MCF 10A (cell line): ENCODE data around the gene POMGNT2. TPM values are rescaled to one million over a fixed set of nuclear protein-coding genes. Genes with fewer than 3 reads are reported as not detected.
A peak's percentile ranks its signal among the peaks of the same experiment; 100 is the strongest.

Experiments used
- BruUV-seq: library from RNA; stranded (reverse); fragments of 400-500 nt; replicated peaks from 2 replicates; lab custom pipeline; 2021; lab: Mats Ljungman, UMichigan
- CTCF ChIA-PET: fragments of 300-600 bp; sonication (Branson Sonifier 250); formaldehyde crosslinking; extraction: SDS; loops from one replicate; lab custom pipeline; 2021; ENCODE audit warnings: antibody characterized with exemption, inconsistent platforms; lab: Yijun Ruan, JAX
- POLR2A ChIA-PET: fragments of 300-600, 350-650 bp; sonication (Branson Sonifier 250); formaldehyde crosslinking; extraction: SDS; loops from one replicate; lab custom pipeline; 2020; ENCODE audit warnings: antibody characterized with exemption, inconsistent platforms; lab: Yijun Ruan, JAX
- DNase-seq: peaks from one replicate; pipeline ENCODE4 v3.0.0-alpha.2; 2018; ENCODE audit not compliant: unreplicated experiment
- H3K27ac Mint-ChIP-seq: one replicate; pipeline ENCODE4 v1.8.0; 2022; ENCODE audit warnings: mild to moderate bottlenecking, low read depth, mixed read lengths; ENCODE audit not compliant: unreplicated experiment
- H3K27me3 Mint-ChIP-seq: one replicate; pipeline ENCODE4 v1.8.0; 2022; ENCODE audit warnings: mixed read lengths; ENCODE audit not compliant: insufficient read depth, unreplicated experiment
- H3K36me3 Mint-ChIP-seq: one replicate; pipeline ENCODE4 v1.8.0; 2022; ENCODE audit warnings: mild to moderate bottlenecking, moderate library complexity, mixed read lengths; ENCODE audit not compliant: insufficient read depth, unreplicated experiment
- H3K4me1 Mint-ChIP-seq: one replicate; pipeline ENCODE4 v1.8.0; 2022; ENCODE audit warnings: mixed read lengths; ENCODE audit not compliant: insufficient read depth, unreplicated experiment
- H3K4me3 Mint-ChIP-seq: one replicate; pipeline ENCODE4 v1.8.0; 2022; ENCODE audit warnings: mild to moderate bottlenecking, moderate library complexity, mixed read lengths; ENCODE audit not compliant: unreplicated experiment
- H3K9me3 Mint-ChIP-seq: one replicate; pipeline ENCODE4 v1.8.0; 2022; ENCODE audit warnings: mixed read lengths; ENCODE audit not compliant: unreplicated experiment
- CTCF ChIP-seq: fragments of 200-600 bp; IDR thresholded peaks from one replicate; pipeline ENCODE4 v1.8.0; 2022; ENCODE audit warnings: antibody characterized with exemption, mild to moderate bottlenecking; ENCODE audit not compliant: unreplicated experiment
- intact Hi-C: fragments of 100-400 bp; cut with micrococcal nuclease; formaldehyde crosslinking; loops from 2 replicates; pipeline ENCODE4 v1.14.1; 2022
- total RNA-seq: library from RNA; stranded (reverse); gene quantifications from 2 replicates; pipeline ENCODE4 v1.2.3, GENCODE V29; 2022

Gene POMGNT2
- total RNA-seq, 1 experiment from 2014 or later = 6.2 TPM

- H3K9me3 Mint-ChIP-seq = no peaks in the 10 kb centered on the region
- no peak for DNase-seq
- no peak overlapping the region for H3K4me3 Mint-ChIP-seq
- H3K27me3 Mint-ChIP-seq = no peaks in the 10 kb centered on the region
- CTCF ChIA-PET = interaction anchor here (0.6 to 0.8 kb wide), 3 partner anchors 95 to 809 kb away, joined by 3 to 4 read pairs (median 3); no protein-coding TSS in a partner anchor
- H3K36me3 Mint-ChIP-seq = peaks cover 4% of the 10 kb centered on the region
- BruUV-seq = no TSS peak
- no peak for TF ChIP-seq CTCF
- peaks cover 7% of the 10 kb centered on the region for H3K4me1 Mint-ChIP-seq
- POLR2A ChIA-PET = no interaction called here
- intact Hi-C loops = no loop called here
- H3K27ac Mint-ChIP-seq = no peak overlapping the region
These were observed 30.8 kb downstream of the POMGNT2 start for GRCh38 chr3:43074901-43075689.

DNA sequence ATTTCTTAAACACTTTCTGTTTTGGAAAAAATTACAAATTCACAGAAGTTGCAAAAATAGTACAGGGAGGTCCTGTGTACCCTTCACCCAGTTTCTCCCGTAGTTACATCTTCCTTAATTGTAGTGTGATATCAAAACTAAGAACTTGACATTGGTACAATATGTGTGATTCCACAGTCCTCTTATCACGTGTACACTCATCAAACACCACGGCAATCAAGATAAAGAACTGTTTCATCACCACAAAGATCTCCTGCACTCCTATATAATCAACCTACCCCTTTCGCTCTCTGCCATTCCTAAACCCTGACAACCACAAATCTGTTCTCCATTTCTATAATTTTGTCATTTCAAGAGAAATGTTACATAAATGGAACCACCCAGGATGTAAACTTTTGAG is 31.4 kb downstream of the POMGNT2 start:
- H3K36me3 Mint-ChIP-seq = no peaks in the 10 kb centered on the region
- H3K4me1 Mint-ChIP-seq = peaks cover 7% of the 10 kb centered on the region
- H3K27ac Mint-ChIP-seq = no peak overlapping the region
- H3K27me3 Mint-ChIP-seq = no peaks in the 10 kb centered on the region
- no peak overlapping the region for H3K4me3 Mint-ChIP-seq
- POLR2A ChIA-PET = no interaction called here
- no TSS peak for BruUV-seq
- no peak for DNase-seq
- TF ChIP-seq CTCF = no peak
- CTCF ChIA-PET = interaction anchor here (0.7 kb wide), 1 partner anchor 86 kb away, joined by 3 read pairs; no protein-coding TSS in a partner anchor
- no peaks in the 10 kb centered on the region for H3K9me3 Mint-ChIP-seq
- intact Hi-C loops = no loop called here

GRCh38 chr3:43073836-43074220 is 32.1 kb downstream of the POMGNT2 start:
- BruUV-seq = no TSS peak
- POLR2A ChIA-PET = no interaction called here
- H3K4me1 Mint-ChIP-seq = peaks cover 7% of the 10 kb centered on the region
- no peaks in the 10 kb centered on the region for H3K27me3 Mint-ChIP-seq
- CTCF ChIA-PET = interaction anchor here (0.7 kb wide), 1 partner anchor 86 kb away, joined by 3 read pairs; no protein-coding TSS in a partner anchor
- no peaks in the 10 kb centered on the region for H3K36me3 Mint-ChIP-seq
- DNase-seq = no peak
- intact Hi-C loops = no loop called here
- no peaks in the 10 kb centered on the region for H3K9me3 Mint-ChIP-seq
- H3K27ac Mint-ChIP-seq = no peak overlapping the region
- TF ChIP-seq CTCF = no peak
- H3K4me3 Mint-ChIP-seq = no peak overlapping the region

DNA sequence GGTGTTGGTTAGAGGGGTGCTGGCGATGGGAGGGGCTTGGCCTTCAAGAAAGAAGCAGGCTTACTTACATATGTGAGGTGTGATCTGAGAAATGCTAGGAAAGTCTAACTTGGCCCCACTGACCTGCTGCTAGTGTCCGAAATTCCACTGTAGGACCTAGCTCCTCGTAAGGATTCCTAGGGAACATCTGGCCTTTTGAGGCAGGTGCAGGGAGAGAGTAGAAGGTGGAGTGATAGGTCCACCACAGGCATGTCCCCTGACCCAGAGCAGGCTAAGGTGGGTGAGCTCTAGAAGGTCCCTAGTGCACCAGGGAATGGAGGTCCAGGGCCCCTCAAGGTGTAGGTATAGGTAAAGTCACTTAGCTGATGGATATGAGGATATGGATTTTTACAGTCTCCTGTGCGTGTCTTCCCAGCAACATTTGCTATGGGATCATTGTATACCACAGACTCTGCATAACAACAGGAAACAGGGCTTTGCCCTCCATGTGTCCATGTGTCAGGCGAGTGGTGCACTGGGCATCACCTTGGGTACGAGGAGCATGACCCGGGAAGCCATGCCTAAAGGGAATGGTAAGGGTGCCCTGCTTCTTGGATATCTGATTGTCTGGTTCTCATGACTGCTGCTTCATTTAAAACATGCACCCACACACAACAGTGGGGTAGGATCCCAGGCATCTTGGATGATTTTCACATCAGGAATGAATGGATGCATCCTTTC is 32.6 kb downstream of the POMGNT2 start:
- ChIA-PET CTCF (interaction anchor here (0.9 to 1.1 kb wide), 2 partner anchors 93 to 111 kb away, joined by 4 read pairs; no protein-coding TSS in a partner anchor), POLR2A (interaction anchor here (1.2 kb wide), 1 partner anchor 33 kb away, joined by 3 read pairs; no protein-coding TSS in a partner anchor)
- Mint-ChIP-seq H3K36me3 (no peaks in the 10 kb centered on the region), H3K4me3 (no peak overlapping the region), H3K27ac (peak overlapping the region; percentile 6), H3K27me3 (no peaks in the 10 kb centered on the region), H3K4me1 (peaks cover 7% of the 10 kb centered on the region), H3K9me3 (no peaks in the 10 kb centered on the region)
- no TSS peak for BruUV-seq
- no peak for TF ChIP-seq CTCF
- intact Hi-C loops = no loop called here
- DNase-seq = no peak
